GM12872 (cell line): ENCODE results near the gene HNF4A.

Source experiments
- CTCF ChIP-seq: IDR thresholded peaks from 3 replicates; pipeline ENCODE4 v1.5.1; 2011; ENCODE audit warnings: low read depth, mild to moderate bottlenecking, low read length, moderate library complexity; ENCODE audit not compliant: insufficient read depth

HNF4A gene

DNA sequence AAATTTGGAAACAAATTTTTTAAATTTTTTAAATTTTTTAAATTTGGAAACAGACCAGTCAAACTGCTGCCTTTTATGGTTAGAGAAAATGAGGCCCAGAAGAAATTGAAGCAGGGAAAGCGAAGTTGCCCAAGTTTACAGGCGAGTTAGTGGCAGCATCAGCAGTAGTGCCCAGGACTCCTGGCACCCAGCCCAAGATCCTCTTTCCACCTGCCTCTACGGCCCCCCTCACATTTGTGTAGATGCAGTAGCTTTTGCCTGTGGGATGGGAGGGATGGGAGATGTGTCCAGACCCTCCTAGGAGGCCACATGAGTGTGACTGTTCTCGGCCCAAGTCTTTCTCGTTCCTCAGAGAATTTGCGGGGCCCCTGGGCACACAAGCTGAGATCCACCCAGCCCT lies 49.8 kb downstream of the HNF4A start:
- no peak for TF ChIP-seq CTCF

- TF ChIP-seq CTCF, result no peak
Measured at GRCh38 chr20:44405785-44406571, 50.5 kb downstream of the HNF4A start.

GRCh38 chr20:44406572-44407137 lies 51.2 kb downstream of the HNF4A start:
- TF ChIP-seq CTCF, result no peak

DNA sequence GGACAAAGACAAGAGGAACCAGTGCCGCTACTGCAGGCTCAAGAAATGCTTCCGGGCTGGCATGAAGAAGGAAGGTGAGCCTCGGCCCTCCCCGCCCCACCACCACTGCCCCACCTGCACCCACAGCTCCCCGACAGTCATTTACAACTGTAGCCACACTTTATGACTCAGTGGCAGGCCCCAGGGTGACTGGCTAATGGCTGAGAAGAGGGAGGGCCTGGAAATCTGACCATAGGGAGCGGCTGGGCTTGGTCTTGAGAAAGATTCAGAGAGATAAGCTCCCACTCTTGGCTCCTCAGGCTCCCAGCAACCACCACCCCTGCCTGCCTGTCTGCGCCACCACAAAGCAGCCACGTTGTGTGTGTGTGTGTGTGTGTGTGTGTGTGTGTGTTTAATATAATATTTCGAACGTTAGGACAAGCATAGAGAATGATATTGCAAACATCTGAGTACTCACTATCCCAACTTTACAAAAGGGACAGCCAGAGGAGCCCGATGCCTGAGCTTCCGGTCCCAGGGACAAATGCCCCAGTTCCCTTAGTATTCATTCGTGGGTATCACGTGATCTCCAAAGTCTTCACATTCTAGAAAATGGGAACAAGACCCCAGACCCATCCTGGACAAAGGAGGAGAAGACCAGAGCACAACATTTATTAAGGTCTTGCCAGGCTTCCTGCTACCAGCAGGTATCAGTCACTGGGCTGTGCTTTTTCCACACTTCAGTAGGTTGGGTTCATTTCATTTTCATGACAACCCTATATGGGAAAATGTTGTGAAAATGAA lies 52.1 kb downstream of the HNF4A start:
- no peak for TF ChIP-seq CTCF

GRCh38 chr20:44409132-44409600 lies 53.7 kb downstream of the HNF4A start:
- no peak for TF ChIP-seq CTCF

DNA sequence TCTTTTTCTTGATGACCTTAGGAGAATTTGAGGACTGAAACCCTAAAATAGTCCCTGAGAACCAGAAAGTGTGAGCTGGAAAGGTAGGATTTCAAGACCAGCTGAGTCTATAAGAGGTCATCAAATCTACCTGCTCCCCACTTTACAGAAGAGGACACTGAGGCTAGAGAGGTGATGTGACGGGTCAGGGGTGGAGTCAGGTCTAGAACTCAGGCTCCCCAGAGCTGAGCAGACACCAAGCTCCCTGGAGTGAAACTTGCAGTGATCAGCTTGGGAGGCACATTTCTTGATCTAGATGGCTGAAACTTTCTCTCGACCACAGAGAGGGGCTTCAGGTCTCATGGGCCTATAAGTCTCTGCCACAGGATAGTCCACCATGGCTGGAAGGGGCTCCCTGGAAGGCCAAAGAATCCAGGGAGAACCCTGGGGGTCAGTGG lies 55.1 kb downstream of the HNF4A start:
- TF ChIP-seq CTCF, result no peak
